GM19025 (cell line): ENCODE data around the gene FRMPD3.
"Not testable (repeated sequence)": the region's sequence is repeated elsewhere in the genome, so short reads cannot be mapped to it uniquely, and the experiment has no call there.

Experiments used
- ATAC-seq: cut with Tn5 transposase; IDR thresholded peaks from one replicate; pipeline ENCODE4 v1.9.1; 2021; ENCODE audit warnings: mild to moderate bottlenecking, low read depth, moderate library complexity; ENCODE audit not compliant: unreplicated experiment

Gene FRMPD3

GRCh38 chrX:107448998-107449835 lies at the start of gene FRMPD3:
Gene FRMPD3, plus strand, starts transcription at chrX:107449652. Its CDS starts 76,937 bp downstream, at chrX:107526589.
- no peak for ATAC-seq

- ATAC-seq = no peak
Observed at GRCh38 chrX:107420571-107420970, 28.9 kb upstream of the FRMPD3 start.

- ATAC-seq = no peak
Observed at GRCh38 chrX:107421337-107421861, 28.1 kb upstream of the FRMPD3 start.

- no peak for ATAC-seq
Observed at GRCh38 chrX:107429090-107429489, 20.4 kb upstream of the FRMPD3 start.

- ATAC-seq = no peak
Observed at GRCh38 chrX:107440187-107440586, 9.3 kb upstream of the FRMPD3 start.

GRCh38 chrX:107440692-107441091 lies 8.8 kb upstream of the FRMPD3 start:
- ATAC-seq = no peak

- no peak for ATAC-seq
Observed at GRCh38 chrX:107442914-107443527, 6.4 kb upstream of the FRMPD3 start.

GRCh38 chrX:107445146-107445545 lies 4.3 kb upstream of the FRMPD3 start:
- no peak for ATAC-seq

- ATAC-seq = no peak
Observed at GRCh38 chrX:107445631-107446030, 3.8 kb upstream of the FRMPD3 start.

- no peak for ATAC-seq
Observed at GRCh38 chrX:107447642-107448041, 1.8 kb upstream of the FRMPD3 start.

- ATAC-seq = no peak
Observed at GRCh38 chrX:107448625-107448997, 841 bp upstream of the FRMPD3 start.

- ATAC-seq = no peak
Observed at GRCh38 chrX:107450823-107451509, 1.5 kb downstream of the FRMPD3 start.

- ATAC-seq = no peak
Observed at GRCh38 chrX:107451731-107452130, 2.3 kb downstream of the FRMPD3 start.

GRCh38 chrX:107452581-107452980 lies 3.1 kb downstream of the FRMPD3 start:
- ATAC-seq = no peak

- ATAC-seq = peak; percentile 88
Observed at GRCh38 chrX:107454302-107454701, 4.8 kb downstream of the FRMPD3 start.

- no peak for ATAC-seq
Observed at GRCh38 chrX:107457289-107457688, 7.8 kb downstream of the FRMPD3 start.

GRCh38 chrX:107465932-107466620 lies 16.6 kb downstream of the FRMPD3 start:
- peak; percentile 78 for ATAC-seq

- no peak for ATAC-seq
Observed at GRCh38 chrX:107467271-107467670, 17.8 kb downstream of the FRMPD3 start.

- ATAC-seq = no peak
Observed at GRCh38 chrX:107470198-107470597, 20.7 kb downstream of the FRMPD3 start.

GRCh38 chrX:107470971-107471370 lies 21.5 kb downstream of the FRMPD3 start:
- no peak for ATAC-seq

GRCh38 chrX:107471420-107471819 lies 22.0 kb downstream of the FRMPD3 start:
- not testable (repeated sequence) for ATAC-seq
